Stimulated activated CD8-positive, alpha-beta memory T cell treated with anti-CD3 and anti-CD28 coated beads, Interleukin-15, amount 100 ng/mL, for 48 hours (primary cell): ENCODE results near the gene PCSK6.
"Not testable (repeated sequence)": the region's sequence is repeated elsewhere in the genome, so short reads cannot be mapped to it uniquely, and the experiment has no call there.

Source experiments
- DNase-seq, 2 donors: peaks; one replicate each; pipeline ENCODE4 v3.0.0-alpha.2; 2020; ENCODE audit warnings: low read depth in 2 of 2

The PCSK6 gene

DNA sequence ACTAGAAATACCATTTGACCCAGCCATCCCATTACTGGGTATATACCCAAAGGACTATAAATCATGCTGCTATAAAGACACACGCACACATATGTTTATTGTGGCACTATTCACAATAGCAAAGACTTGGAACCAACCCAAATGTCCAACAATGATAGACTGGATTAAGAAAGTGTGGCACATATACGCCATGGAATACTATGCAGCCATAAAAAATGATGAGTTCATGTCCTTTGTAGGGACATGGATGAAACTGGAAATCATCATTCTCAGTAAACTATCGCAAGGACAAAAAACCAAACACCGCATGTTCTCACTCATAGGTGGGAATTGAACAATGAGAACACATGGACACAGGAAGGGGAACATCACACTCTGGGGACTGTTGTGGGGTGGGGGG lies 86.6 kb downstream of the PCSK6 start:
- not testable (repeated sequence) for DNase-seq

DNA sequence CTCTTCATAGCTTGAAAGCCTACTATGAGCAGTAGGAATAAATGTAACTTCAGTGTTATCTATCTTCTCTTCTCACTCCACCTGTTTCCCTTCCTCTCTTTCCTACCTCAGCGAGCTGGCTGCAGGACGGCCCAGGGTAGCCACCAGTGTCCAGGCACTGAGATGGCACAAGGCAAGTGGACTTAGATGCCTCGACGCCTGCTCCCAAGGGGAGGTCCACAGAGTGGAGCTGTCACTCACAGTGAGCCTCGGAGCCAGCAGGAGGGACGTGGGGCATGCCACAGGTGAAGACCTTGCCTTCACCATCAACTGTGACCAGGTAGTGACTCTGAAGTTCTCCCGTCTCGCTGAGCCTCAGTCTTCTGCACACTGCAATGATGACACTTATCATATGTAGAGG lies 88.2 kb downstream of the PCSK6 start:
- no peak for DNase-seq

DNA sequence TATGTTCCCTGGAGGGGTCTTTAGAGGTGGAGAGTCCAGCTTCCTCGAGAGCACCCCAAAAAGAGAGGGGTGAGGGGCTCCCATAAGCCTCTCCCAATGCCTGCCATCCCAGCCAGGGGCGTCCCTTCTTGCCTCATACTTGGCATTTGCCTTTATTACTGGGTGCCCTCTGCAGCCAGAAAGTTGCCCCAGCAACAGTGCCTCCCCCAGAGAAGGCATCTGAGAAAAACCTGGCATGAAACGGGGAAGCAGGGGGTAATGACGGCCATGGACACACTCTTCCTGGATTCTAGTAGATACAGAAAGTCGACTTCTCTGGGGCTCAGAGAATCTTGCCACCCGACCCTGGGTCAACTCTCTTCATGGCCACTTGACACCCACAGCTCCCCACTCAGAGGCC lies 90.1 kb downstream of the PCSK6 start:
- no peak for DNase-seq

DNA sequence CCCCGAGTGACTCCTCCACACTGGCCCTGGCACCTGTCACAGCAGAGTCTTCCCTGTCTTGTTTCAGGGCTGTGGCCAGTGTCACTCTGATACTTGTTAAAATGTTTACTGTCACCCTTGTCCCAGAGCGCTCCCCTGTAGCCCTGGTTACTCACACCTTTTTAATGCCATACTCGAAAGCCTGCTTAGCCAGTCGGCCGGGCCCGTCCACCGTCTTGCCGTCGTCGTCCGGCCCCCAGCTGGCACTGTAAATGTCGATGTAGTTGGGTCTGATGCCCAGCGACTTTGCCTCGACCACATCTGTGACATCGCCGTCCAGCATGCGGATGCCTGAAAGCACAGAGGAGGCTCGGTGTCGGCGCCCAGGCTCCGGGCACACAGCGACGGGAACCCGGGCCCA lies 91.3 kb downstream of the PCSK6 start:
- DNase-seq = no peak

DNA sequence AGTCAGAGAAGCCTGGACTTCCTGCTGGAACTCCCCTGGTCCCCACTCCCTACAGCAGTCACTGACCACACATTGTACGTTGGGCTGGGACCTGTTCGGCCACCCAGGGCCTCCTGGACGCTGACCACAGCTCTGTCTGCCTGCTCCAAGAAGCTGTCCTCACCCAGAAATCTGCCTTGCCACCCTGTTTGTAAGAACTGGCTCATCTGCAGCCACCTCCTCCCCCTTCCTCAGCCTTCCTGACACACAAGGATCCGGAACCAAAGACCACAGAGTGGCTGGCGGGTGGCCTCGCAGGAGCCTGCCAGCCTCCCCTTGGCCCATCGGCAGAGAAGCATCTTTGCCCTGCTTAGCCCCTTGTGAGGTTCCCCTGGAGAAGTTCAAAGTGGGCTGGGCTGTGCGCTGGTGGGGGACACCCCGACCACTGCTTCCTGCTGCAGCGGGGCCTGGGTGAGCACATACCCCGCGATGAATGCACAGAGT lies 91.9 kb downstream of the PCSK6 start:
- no peak for DNase-seq

DNA sequence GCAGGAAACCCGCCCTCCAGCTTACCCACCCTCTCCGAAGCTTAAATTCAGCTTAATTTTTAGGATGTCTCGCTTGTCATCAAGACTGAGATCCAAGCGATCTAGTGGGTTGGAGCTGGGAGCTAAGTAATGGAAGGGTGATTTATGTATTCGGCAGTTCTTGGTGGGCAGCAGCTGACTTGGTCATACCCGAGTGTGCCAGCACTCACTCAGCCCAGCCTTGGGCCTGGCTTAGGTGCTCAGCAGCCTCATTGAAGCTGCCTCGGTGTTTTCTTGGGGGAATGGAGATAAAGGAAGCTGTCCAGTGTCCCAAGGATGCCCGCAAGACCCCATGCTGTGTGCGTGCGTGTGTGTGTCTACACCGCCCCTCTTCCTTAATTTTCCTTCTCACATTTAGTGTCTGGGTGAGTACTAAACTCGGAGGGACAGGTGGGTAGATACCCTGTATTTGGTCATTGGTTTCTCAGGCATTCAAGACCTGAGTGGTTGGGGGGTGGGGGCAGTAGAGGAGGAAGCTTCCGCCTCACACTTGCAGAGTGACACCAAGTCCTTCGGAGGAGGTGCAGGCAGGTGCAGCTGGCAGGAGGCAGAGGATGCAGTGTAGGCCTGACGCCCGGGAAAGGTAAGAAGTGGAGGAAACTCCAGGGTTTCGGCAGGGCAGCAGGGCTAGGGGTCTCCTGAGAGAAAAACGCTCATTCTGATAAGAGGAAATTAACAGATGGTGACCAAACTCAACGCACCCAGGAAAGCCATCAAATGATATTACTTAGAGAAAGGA lies 92.8 kb downstream of the PCSK6 start:
- no peak for DNase-seq

DNA sequence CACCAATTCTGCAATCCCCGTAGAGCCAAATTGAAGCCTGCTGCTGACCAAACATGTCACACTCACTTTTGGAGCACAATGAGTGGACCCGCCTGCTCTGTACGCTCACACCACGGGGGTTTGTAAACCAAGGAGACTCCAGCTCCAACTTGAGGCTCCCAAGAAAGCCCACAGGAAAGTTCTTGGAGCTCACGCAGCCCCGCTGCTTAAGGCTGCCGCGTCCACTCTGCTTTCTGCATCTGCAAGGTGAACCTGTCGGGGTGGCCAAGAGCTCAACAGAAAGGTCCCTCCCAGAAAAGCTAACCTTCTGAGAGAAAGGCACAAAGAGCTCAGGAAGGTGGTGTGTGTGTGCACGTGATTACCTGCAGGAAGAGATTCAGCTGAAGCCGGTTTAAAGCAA lies 94.9 kb downstream of the PCSK6 start:
- no peak for DNase-seq

DNA sequence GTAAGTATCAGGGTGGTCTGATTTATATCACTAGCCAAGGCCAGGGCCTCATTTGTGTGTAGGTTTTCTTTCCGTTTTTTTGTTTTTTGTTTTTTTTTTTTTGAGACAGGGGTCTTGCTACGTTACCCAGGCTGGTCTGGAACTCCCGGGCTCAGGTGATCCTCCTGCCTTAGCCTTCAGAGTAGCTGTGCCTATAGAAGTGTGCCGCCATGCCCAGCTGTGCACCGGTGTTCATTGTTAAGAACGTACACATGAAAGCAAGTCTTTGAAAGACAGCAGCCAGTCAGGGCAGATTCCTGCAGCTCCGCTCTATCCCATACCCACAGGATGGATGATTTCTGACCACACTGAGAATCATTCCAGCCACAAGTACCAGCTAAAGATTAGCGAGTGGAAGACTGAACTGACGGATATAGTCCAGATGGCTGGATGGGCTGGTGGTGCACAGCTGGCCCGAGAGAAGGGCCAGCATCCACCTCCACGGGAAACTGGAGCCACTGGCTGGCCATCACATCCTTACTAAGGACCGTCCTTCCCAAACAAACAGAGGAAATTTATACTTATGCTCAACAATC lies 95.4 kb downstream of the PCSK6 start:
- DNase-seq = no peak

DNA sequence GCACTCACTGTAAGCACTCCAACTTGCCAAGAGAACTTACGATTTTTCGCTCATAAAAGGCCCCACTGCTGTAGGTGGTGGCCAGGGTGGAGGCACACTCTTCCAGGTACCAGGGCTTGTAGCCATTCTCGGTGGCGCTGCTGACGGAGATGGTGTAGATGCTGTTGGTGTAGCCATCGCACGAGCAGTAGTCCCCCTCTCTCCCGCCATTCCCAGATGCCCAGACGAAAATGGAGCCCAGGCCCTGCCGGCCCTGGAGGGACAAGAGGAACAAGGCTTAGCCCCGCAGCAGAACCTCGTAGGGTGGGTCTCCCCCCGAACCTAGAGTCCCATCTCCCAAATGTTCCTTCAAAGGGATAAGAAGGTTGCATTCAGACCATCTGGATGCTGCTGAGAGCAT lies 96.3 kb downstream of the PCSK6 start:
- no peak for DNase-seq

DNA sequence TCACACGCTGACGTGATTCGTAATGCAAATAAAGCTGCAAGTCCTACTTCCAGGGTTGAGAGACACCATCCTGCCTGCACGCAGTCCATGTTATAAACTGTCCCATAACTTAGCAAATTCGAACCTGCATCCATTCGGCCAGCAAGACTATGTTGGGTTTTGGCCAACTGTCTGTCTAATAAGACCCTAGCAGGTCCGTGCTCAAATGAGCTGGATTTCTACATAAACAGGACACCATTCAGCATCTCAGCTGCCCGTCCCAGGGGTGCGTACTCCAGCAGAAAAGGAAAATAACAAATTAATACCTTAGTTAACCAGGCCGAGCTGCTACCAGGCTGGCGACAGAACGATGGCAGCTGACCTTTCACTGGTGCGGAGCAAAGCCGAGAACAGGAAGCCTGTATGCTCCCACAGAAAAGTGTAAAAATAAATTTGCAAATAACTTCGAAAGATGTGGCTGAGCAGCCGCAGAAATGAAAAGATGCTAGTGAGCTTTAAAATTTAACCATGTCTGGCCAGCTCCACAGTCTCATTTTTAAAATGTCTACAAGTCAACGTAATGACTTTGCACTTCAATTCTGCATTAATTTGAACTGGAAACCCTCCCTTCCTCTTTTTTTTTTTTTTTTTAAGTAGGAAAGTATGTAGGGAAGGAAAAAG lies 97.4 kb downstream of the PCSK6 start:
- DNase-seq = no peak

DNA sequence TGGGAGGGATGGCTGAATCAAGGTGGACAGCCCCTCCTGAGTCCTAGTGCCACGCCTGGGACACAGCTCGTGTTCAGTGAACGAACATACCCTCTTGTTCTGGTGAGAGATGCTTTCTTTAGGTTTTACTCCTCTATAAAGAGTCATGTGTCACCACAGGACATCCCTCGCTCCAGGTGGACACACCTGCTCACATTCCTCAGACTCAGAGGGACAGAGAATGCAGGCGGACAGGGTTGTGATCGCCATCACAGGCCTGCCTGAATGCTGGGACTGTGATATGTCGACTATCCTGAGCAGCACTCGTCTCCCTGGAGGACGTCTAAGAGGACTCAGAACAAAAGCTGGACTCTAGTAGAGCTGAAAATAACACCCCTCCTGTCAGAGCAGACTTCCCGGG lies 98.1 kb downstream of the PCSK6 start:
- DNase-seq = no peak

DNA sequence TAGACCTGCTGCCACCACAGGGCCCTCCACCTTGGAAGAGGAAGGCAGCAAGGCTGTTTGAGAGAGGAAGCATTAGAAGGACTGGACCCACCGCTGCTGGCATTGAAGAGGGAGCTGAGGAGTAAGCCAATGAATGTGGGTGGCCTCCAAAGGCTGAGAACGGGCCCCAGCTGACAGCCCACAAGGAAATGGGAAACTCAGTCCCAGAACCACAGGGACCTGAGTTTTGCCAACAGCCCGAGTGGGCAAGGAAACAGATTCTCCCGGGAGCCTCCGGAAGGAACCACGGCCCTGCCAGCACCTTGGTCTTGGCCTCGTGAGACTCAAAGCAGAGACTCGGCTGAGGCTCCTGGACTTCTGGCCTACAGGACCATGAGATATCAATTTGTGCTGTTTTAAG lies 99.0 kb downstream of the PCSK6 start:
- no peak for DNase-seq

DNA sequence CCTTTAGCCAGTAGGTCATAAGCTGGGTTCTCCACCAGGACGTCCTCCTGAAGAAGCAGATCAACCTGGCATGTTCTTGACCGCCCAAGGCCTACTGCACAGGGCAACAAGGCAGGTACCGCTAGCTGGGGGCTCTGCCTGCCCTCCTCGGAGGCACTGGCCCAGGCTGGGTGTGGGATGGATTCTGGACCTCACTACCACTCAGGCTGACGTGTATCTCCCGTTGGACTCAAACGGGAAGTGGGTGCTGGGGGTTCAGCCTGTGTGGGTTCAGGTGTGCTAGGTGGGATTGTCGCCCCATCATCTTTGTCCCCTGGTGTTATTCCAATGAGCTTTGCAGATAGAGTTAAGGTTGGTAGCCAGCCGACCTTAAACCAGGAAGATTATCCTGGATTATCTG lies 99.4 kb downstream of the PCSK6 start:
- no peak for DNase-seq

DNA sequence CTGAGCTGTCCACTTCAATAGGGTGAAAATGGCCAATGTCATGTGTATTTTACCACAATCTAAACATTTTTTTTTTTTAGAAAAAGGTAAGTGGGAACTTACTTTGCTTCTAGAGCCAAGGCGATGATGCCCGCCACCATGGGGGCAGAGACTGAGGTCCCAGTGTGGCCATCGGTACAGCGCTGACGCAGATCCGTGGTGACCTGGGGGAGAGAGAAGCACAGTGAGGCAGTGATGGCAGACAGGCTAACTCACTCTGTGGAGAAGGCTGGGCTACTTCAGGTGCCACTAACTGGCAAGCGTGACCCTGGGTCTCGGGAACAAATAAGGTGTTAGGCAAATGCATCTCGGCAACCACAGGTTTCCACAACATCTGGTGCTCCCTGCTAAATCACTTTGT lies 100.1 kb downstream of the PCSK6 start:
- no peak for DNase-seq

DNA sequence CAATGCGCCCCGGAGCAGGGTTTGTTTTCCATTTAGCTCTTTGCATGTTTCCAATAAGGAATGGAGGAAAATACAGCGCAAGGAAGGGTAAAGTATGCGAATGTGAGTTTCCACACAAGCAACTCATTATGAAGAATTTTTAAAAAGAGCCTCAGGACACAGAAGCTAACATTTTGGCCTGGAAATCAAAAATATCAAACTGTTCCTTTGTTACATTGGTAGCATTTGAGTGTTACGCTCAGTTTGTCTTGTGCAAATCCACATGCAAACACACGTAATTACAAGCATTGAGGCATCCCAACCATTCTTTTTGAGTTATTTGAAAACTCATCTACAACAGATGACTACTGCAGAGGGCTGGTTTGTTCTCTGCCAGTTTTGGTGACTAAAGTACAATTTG lies 101.5 kb downstream of the PCSK6 start:
- no peak for DNase-seq

DNA sequence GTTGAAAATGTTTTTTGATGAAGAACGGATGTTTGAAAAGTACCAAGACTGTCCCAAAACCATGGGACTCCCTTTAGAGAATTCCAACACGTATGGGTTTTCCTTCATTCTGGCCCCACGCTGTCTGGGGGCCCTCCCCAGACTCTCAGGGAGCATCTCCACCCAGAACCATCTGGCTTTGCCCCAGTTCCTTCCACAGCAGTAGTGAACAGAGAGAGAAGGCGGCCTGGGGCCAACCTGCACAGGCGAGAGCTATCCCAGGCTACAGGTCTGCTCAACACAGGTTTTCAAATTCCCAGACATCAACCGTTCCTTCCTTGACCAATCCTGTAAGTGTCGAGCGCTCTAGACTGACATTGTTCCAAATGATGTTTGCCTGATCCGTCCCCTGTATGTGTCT lies 101.9 kb downstream of the PCSK6 start:
- no peak for DNase-seq

DNA sequence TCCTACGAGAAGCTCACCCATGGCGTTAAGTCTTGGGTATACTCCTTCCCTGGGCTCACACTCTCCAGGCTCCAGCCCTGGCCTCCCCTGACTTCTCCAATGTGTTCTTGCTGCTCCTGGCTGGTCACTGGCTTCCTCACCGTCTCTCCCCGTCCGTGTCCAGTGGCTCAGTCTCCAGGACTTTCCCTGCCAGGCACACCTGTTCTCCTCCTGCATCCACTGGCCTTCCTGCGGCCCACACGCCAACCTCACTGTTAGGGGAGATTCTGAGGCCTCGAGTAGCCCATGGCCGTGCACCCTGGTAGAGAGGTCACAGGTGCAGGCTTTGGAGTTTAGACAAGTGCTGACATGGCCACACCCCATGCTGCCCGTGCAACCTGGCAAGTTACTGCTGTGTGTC lies 102.5 kb downstream of the PCSK6 start:
- DNase-seq = no peak

DNA sequence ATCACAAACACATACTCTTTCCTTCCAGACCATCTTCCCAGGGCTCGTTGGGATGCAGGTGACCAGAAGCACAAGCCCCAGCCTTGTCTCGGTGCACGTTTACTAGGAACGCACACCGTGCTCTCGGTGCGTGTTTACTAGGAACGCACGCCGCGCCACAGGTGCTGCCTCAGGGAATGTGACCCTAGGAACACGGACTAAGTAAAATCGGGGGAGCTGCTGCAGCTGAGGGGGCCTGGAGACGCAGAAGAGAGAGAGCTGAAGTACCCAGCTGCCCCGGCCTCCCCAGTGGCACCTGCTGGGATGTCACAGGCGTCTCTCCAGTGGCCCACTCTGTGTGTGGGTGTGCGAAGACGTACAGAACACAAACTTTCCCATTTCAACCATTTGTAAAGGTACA lies 103.5 kb downstream of the PCSK6 start:
- DNase-seq = no peak

DNA sequence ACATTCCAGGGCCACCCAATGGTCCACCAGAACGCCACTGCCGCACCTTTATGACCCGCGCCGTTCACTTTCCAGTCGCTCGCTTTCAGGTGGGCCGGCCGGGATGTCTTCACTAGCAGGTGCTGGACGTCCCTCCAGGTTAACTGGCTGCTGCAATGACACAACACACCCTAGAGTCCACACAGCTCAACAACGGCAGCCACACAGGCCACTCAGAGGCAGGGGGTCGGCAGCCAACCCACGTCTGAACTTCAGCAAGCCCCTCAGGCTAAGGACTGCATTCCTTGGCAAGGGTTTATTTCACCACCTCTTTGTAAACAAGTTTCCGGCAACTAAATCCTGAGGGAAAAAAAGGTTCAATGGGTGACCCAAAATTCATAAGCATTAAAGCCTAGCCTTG lies 105.2 kb downstream of the PCSK6 start:
- DNase-seq = no peak

DNA sequence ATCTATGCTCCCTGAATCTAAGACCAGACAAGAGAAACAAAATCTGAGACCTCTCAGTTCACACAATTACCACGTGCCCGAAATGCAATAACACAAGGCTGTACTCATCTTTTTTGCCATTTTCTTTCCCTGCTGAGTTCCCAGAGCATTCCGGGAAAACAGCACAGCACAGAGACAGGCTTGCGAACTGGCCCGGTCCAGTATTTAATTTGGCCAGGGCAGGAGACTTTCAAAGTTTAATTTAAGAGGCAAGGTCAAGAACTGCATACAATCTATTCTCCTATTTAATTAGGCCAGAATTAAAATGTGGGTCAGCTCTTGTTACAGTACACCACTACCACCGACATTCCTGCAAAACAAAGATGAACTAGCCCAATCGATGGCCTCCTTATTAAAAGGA lies 107.0 kb downstream of the PCSK6 start:
- no peak for DNase-seq

DNA sequence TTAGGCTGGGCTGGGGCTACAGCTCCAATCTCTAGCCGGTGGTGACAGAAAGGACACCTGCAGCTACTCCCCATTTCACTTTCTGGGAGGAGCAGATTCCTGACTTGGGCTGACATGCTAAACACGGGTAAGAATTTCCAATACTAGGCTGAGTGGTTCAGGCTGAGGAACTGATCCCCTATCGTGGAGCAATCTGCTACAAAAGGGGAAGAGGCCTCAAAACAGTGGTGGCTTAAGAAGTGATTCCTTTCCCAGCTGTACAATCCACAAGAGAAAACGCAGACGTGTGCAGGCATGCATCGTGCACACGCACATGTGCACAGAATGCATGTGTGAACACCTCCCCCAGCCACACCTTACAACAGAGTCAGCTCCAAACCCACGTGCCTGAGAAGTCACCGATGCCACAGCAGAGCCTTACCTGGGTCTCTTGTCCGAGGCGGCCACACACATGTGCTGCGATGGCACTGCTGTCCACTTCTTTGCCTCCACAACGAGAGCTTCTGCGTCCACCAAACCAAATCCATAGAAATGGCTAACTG lies 107.8 kb downstream of the PCSK6 start:
- no peak for DNase-seq

DNA sequence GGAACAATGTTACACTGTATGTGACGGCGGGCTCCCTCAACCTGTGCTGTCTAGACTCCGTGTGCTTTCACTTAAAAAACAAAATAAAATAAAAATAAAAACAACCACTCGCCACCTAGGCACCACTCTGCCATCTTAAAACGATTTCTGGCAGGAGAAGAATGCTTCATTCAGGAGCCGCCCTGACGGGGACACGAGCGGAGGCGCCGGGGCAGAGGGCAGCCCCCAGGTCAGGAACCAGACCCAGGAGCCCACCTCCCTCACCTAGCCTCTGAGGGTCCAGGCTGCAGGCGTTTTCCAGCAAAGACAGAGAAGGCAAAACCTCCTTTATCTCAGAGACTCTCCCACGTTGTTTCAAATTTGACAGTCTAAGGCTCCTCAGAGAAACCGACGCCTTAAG lies 109.4 kb downstream of the PCSK6 start:
- no peak for DNase-seq

DNA sequence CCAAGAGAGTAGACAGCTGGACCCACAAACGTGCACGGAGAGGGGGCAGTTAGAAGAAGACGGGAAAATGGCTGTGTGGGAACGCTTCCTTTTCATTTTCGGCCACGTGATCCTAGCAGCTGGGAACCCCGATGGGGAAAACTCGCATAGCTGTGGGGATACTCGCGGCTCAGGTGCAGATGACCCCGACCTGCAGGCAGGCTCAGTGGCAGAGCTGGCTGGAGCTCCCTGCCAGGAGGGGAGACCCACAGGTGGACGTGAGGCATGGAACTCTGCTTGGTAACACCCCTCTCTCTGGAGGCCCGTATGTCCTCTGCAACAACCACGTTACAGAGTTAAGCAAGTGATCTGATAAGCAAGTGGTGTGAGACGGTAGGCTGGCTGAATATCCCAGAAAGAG lies 109.9 kb downstream of the PCSK6 start:
- DNase-seq = no peak
